ENCODE data around the gene ATF1.
"Not testable (repeated sequence)": the region's sequence is repeated elsewhere in the genome, so short reads cannot be mapped to it uniquely, and the experiment has no call there.

Gene ATF1

GRCh38 chr12:50753232-50753769 lies 10.6 kb upstream of the ATF1 start:
- in situ Hi-C loops (cut with HindIII; ENCODE audit: low pct_ligation_motif_present, low sequenced_read_pairs) = no loop called here
- DNase-seq = no peak
- no peak overlapping the region for H3K4me3 ChIP-seq (ENCODE audit: low read depth, low read length)
- no peak for TF ChIP-seq CTCF (IDR thresholded peaks at IDR 0.05; ENCODE audit: low read depth, low read length, missing control alignments)
- no peak overlapping the region for H3K27ac ChIP-seq
- no peaks in the 10 kb centered on the region for H3K36me3 ChIP-seq (replicated peaks)
- H3K27me3 ChIP-seq (replicated peaks) = no peaks in the 10 kb centered on the region

DNA sequence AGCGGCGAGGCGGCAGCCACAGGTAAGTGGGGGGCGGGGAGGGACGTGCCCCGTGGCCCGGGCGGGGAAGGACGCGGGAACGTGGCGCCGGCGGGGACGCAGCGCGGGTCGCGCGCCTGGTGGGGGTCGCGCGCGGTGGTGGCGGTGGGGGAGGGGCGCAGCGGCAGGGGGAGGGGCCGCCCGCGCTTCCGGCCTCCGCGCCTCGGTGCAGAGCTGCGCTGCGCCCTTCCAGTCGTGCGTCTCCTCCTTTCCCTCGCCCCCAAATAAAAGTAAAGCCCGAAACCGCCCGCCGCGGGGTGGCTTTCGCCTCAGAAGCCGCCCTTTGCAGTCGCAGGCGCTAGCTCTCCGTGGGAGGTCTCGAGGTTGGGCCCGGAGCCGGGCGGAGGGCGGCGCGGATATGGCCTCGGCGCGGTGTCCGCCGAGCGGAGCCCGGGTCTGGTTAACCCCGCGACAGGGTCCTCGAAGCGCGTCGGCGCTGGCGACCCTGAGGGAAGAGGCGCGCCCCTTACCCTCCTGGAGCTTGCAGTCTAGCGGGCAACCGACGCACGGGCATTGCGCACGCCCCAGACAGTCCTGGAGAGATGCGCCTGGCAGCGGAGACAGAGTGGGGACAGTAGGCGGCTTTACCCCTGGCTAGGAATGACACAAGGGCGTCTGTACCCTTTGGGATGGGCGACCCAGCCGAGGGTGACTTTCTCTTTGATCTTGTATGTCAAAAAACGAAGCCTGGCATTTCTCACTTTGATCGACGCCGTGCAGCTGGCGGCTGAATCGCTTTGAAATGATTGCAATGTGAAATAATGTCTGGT lies 589 bp downstream of the ATF1 start:
- Histone ChIP-seq H3K27me3 (replicated peaks) (no peaks in the 10 kb centered on the region), H3K4me3 (ENCODE audit: low read depth, low read length) (peak overlapping the region; percentile 64), H3K27ac (peak overlapping the region; percentile 85), H3K36me3 (replicated peaks) (no peaks in the 10 kb centered on the region)
- in situ Hi-C loops (cut with HindIII; ENCODE audit: low pct_ligation_motif_present, low sequenced_read_pairs) = no loop called here
- TF ChIP-seq CTCF (IDR thresholded peaks at IDR 0.05; ENCODE audit: low read depth, low read length, missing control alignments) = no peak
- no peak for DNase-seq

DNA sequence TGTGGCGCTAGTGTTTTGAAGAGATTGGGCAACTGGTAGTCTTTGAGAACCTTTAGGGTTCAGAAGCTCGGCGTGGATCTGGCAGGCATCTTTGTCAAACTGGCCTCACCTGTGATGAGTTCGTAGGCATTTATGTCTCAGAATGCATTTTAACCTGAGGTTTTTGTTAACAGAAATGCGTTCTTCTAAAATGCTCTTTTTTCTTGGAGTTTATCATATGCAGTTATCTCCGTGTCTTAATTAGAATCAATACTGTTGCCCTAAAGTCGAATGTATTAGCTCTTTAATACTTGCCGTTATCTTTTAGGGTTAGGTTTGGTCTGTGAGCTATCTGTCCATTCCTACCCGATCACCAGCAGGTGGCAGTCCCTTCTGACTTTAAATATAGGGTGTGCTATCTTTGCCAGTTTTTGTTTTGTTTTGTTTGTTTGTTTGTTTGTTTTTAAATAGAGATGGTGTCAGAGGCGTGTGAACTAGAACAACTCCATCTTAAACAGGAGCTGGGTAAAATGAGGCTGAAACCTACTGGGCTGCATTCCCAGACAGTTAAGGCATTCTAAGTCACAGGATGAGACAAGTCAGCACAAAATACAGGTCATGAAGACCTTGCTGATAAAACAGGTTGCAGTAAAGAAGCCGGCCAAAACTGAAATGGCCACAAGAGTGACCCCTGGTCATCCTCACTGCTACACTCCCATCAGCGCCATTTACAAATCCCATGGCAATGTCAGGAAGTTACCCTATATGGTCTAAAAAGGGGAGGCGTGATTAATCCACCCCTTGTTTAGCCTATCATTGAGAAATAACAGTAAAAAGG lies 1.4 kb downstream of the ATF1 start:
- DNase-seq = no peak
- in situ Hi-C loops (cut with HindIII; ENCODE audit: low pct_ligation_motif_present, low sequenced_read_pairs) = no loop called here

GRCh38 chr12:50768391-50768790 lies 4.5 kb downstream of the ATF1 start:
- Histone ChIP-seq H3K36me3 (replicated peaks) (no peaks in the 10 kb centered on the region), H3K27me3 (replicated peaks) (no peaks in the 10 kb centered on the region), H3K27ac (no peak overlapping the region), H3K4me3 (ENCODE audit: low read depth, low read length) (no peak overlapping the region)
- no peak for DNase-seq
- in situ Hi-C loops (cut with HindIII; ENCODE audit: low pct_ligation_motif_present, low sequenced_read_pairs) = no loop called here
- no peak for TF ChIP-seq CTCF (IDR thresholded peaks at IDR 0.05; ENCODE audit: low read depth, low read length, missing control alignments)

More for the DNA sequence above, 1.4 kb downstream of the ATF1 start:
- Histone ChIP-seq H3K4me3 (ENCODE audit: low read depth, low read length) (peak overlapping the region; percentile 64), H3K27ac (peak overlapping the region; percentile 85), H3K27me3 (replicated peaks) (no peaks in the 10 kb centered on the region), H3K36me3 (replicated peaks) (no peaks in the 10 kb centered on the region)
- peak; percentile 79 for TF ChIP-seq CTCF (IDR thresholded peaks at IDR 0.05; ENCODE audit: low read depth, low read length, missing control alignments)

DNA sequence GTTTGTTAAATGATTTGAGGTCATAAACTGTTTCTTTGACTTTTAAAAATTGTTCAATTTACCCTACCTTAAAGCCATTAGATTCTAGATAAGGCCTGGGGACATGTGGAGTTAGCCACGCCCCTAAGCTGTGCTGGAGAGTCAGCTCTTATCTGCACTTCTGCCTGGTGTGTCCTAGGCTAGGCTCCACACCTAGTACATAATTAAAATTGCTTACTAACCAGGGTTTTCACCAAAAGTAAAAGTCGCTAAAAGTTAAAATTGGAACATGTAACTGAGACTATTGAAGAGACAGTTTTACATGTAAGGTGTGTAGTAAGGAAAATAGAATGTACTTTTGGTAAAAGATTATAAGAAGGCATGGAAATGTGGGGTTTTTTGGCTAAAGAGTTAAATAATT lies 4.9 kb downstream of the ATF1 start:
- H3K4me3 ChIP-seq (ENCODE audit: low read depth, low read length); DNase-seq; H3K36me3 ChIP-seq (replicated peaks); H3K27ac ChIP-seq; H3K27me3 ChIP-seq (replicated peaks); in situ Hi-C loops (cut with HindIII; ENCODE audit: low pct_ligation_motif_present, low sequenced_read_pairs): not testable (repeated sequence)

GRCh38 chr12:50771409-50771808 lies 7.5 kb downstream of the ATF1 start:
- in situ Hi-C loops (cut with HindIII; ENCODE audit: low pct_ligation_motif_present, low sequenced_read_pairs) = no loop called here
- no peak overlapping the region for H3K4me3 ChIP-seq (ENCODE audit: low read depth, low read length)
- no peak for DNase-seq
- no peaks in the 10 kb centered on the region for H3K27me3 ChIP-seq (replicated peaks)
- TF ChIP-seq CTCF (IDR thresholded peaks at IDR 0.05; ENCODE audit: low read depth, low read length, missing control alignments) = no peak
- no peaks in the 10 kb centered on the region for H3K36me3 ChIP-seq (replicated peaks)
- H3K27ac ChIP-seq = no peak overlapping the region
